SW 1271 (cell line): ENCODE data around the gene SYCE1.
"Not testable (repeated sequence)": the region's sequence is repeated elsewhere in the genome, so short reads cannot be mapped to it uniquely, and the experiment has no call there.

Experiments
- DNase-seq, 2 experiments: peaks; one replicate each; lab custom pipeline; 2025; lab: John Stamatoyannopoulos, UW

Gene SYCE1, protein sequence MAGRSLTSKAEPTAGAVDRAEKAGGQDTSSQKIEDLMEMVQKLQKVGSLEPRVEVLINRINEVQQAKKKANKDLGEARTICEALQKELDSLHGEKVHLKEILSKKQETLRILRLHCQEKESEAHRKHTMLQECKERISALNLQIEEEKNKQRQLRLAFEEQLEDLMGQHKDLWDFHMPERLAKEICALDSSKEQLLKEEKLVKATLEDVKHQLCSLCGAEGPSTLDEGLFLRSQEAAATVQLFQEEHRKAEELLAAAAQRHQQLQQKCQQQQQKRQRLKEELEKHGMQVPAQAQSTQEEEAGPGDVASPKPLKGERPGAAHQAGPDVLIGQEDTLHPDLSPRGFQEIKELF

DNA sequence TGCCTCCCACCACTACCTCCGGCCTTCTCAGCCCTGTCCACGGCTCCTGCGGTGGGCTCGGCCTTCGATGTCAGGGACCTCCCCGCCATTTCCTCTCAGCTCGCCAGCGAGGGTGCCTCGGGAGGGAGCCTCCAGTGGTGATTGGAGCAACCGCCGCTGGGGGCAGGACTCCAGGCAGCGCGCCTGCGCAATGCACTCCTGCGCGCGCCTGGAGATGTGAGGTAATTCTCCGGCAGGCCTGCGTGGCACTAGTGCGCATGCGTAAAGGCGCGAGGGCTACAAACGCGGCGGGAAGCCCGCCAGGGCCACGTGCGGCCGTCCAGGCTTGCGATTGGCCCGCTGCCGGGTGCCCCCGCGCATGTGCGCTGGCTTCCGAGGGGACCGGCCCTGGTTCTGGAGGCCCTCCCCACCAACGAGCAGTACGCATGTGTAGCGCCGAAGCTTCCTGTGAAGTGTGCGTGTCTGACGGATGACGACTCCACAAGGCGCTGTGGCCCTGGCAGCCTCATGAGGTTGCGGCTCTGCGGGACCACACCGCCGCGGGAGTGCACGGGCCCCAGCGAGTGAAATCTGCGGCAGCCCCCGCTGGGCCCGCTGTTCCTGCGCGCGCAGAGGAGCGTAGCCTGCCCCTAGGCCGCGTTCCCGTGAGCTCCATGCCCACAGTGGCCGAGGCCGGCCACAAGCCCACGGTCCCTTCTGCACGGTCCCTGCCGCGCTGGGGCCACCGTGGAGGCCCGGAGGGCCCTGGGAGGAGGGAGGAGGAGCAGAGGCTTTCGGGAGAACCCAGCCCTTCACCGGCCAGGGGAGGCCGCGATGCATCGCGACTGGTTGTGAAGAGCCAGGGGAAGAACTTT is at the start of gene SYCE1:
SYCE1 (minus strand) TSS at position 143 of the 854 bp plus-strand sequence; CDS start at position 89, 54 bp downstream.
- no peak for DNase-seq

DNA sequence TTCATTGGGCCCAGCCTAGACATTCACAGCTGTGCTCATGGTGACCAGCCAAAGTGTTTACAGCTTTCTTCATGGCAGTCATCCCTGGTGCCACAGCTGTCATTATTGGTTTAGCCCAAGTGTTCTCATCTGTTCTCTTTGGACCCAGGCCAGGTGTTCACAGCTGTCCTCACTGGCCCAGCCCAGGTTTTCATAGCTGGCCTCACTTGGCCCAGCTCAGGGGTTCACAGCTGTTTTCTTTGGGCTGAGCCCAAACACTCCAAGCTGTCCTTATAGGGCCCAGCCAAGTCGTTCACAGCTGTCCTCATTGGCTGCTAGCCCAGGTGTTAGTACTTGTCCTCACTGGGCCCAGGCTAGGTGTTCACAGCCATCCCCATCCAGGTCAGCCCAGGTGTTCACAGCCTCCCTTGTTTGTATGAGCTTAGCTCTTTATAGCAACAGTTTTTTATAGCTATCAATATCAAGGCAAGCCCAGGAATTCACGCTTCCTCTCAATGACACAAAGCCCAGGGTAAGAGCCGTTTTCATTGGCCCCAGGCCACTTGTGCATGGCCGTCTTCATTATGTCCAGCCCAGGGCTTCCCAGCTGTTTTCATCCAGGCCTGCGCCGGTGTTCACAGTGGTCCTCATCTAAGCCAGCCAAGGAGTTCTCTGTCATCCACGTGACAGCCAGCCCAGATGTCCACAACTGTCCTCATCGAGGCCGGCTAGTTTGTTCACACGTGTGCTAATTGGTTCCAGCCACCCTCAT is 49.6 kb upstream of the SYCE1 start:
- DNase-seq, result no peak

DNA sequence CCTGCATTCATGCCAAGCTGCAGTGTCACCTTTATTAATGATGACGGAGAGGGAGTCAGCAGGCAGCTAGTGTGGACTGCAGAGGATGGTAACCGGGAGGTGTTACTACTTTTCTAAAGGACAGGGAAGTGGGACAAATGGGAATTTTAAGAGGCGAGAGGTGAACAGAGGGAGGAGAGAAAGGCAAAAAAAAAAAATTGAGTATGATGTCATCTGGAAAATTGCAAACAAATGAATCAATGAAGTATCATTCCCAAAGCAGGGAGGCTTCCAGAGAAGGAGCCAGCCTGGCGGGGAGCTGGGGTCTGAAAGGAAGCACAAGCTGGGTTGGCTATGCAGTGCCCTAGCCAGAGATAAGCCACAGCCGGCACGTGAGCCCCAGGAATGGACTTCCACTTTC is 48.3 kb upstream of the SYCE1 start:
- no peak for DNase-seq

DNA sequence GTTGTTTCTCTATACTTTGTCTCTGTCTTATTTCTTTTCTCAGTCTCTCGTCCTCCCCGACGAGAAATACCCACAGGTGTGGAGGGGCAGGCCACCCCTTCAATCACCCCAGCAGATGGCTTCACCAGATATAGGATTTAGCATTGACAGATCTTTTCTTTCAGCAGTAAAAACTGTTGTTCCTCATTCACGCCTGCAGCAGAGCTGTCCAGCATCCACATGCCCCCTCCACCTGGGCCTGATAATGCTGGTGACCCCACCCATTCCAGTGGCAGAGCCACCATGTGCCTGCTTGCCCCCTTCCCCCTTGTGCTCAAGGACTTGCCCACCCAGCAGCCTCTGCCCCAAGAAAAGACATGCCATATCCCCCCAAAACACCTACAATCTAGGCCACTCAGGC is 45.7 kb upstream of the SYCE1 start:
- DNase-seq, result no peak

DNA sequence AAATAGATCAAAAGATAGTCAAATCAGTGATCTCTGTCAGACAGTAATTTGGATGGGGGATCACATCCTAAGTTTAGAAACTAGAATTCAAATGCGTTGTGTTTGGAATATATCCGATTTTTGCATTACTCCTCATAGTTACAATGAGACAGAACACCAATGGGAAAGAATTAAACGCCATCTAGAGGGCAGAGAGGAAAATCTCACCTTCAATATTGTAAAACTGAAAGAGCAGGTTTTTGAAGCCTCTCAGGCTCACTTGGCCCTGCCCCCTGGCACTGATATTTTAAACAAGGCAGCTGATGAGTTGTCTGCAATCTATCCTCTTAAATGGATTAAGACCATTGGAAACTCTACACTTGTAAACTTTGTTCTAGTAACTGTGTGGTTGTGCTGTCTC is 43.5 kb upstream of the SYCE1 start:
- peak in 1 of 2 experiments; percentile 38 for DNase-seq

DNA sequence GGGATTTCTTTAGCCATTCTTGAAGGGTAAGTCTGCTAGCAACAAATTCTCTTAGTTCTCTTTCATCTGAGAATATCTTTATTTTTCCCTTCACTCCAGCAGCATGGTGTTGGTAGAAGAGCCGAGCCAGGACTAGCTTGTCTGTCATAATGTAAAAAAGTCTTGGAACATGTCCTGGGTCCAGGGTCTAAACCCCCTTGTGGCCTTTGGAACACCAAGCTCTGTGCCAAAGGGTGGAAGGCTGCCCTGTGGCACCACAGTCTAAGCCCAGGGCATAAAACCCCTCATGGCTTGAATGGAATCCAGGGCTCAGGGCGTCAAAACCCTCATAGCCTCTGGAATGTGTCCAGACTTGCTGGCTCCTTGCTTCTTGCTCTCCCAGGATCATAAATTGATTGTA is 38.1 kb upstream of the SYCE1 start:
- DNase-seq, result not testable (repeated sequence)

DNA sequence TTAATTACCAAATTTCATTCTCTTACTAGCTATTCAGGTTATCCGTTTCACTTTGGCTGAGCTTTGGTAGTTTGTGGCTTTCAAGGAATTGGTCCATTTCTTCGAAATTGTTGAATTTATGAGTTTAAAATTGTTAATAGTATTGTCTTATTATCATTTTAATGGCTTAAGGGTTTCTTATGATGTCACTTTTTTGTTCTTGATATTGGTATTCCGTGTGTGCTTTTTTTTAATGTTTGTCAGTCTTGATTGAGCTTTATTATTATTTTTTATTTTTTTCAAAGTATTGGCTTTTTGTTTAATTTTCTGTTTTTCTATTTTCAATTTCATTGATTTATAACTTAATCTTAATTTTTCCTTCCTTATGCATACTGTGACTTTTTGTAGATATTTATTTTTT is 35.3 kb upstream of the SYCE1 start:
- no peak for DNase-seq

DNA sequence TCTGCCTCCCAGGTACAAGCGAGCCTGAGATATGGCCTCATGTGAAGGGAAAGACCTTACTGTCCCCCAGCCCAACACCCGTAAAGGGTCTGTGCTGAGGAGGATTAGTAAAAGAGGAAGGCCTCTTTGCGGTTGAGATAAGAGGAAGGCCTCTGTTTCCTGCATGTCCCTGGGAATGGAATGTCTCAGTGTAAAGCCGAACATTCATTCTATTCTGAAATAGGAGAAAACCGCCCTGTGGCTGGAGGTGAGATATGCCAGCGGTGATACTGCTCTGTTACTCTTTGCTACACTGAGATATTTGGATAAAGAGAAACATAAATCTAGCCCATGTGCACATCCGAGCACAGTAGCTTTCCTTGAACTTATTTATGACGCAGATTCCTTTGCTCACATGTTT is 34.5 kb upstream of the SYCE1 start:
- DNase-seq, result not testable (repeated sequence)

DNA sequence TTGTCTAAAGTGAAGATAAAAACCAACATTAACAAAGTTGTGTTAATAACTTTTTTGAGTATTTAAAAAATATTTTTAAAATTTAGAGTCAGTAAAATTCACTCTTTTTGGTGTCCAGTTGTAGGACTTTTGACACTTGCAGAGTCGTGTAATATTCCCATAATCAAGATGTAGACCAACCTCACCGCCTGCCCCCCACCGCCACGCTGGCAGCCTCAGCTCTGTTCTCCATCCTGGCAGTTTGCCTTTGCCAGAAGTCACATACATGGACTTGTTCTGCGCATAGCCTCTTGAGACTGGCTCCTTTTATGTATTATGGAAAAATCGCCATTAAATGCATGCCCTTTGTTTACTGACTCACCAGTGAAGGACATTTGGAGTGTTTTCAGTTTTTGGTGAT is 27.3 kb upstream of the SYCE1 start:
- DNase-seq, result no peak

DNA sequence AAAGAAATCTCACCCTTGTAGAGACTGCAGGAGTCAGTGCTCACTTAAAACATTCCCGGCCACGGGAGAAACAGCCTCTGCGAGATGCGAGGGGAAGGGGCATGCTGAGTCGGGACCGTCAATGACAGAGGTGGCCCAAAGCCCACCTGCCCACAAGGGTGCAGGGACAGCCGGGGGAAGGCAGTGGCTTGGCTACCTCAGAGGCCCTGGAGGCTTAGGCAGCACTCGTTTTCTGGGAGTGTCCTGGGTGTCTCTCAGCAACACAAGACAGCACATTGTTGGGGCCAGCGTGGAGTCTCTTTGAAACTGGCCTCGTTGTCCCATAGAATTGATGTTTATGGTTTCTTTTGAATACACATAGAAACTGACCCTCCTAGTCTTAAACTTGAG is 25.6 kb upstream of the SYCE1 start:
- DNase-seq, result no peak

DNA sequence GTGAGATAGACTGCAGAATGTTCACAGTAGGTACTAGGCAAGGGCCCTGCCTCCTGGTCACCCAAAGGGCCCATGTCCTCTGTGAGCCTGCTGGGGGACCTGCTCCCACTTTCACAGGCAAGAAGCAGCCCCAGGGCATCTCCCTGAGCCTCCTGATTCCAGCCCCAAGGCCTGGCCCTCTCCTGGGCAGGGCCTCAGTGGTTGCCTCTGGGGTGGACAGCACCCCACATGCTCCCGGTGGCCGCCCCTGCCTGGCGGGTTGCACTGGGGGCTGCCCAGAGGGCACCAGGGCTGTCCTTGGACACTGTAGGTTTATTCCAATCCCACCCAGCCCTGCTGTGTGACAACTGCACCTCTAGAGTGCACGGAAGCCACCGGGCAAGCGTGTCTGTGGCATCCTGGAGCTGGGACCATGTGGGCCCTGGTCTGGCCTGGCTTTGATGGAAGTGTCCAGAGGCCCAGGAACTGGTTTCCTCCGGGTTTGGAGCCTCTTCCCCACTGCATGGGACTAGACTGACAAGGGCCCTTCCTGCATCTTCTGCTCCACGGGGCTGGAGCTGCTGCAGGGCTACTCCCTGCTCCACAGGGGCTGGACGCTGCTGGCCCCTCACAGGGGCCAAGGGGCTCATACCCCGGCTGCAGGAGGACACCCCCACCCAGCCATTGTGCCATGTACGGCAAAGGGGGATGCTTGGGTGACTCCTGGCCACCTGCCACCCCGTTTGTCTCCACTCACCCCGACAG is 25.0 kb upstream of the SYCE1 start:
- no peak for DNase-seq

DNA sequence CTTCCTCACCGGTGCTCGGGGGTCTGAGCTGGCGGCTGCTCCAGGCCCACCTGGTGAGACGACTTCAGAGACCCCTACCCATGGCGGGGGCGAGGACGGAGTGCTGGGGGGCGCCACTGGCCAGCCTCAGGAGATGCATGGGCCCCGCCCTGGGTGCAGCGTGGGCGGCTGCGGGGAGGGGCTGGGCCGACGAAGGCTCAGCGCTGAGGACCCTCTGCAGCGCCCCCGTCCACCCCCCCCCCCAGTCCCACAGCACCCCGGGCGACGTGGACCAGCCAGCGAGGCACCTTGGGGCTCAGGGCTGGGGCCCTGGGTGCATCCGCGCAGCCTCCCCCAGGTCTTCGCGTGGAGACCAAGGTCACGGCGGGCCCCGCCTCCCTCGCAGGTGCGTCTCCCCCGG is 11.7 kb upstream of the SYCE1 start:
- DNase-seq, result not testable (repeated sequence)

DNA sequence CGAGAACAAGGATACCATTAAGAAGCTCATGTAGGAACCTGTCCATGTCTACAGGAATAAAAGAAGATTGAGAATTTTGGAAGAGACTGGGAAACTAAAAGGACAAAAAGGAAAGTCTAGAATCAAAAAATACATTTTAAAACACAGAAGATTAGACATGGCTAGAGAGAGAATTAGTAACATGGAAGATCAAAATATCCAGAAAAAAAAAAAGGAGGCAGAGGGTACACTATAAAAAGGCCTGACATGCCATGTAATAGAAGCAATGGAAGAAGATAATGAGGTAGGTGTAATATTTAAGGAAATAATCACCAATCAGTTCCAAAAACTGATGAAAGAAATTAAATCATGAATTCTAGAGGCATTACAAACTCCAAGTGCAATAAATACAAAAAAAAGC is 8.1 kb upstream of the SYCE1 start:
- DNase-seq, result not testable (repeated sequence)

DNA sequence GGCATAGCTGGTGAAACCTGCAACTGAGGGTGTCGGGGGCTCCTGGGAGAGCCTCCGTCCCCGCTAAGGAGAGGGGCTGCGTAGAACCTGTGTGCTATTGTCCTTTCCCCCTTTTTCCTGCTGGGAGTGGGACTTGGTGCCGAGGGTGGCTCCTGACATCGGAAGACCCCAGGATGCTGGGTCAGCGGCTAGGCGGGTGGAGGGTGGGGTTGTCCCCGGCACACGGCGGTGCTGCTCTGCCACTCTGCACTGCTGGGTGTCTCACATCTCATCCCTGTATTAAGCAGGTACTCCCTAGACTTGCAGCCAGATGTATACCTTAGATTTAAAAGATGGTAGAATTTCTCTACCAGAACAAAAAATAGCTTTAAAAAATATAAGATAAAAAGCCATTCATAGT is 6.7 kb upstream of the SYCE1 start:
- not testable (repeated sequence) for DNase-seq

DNA sequence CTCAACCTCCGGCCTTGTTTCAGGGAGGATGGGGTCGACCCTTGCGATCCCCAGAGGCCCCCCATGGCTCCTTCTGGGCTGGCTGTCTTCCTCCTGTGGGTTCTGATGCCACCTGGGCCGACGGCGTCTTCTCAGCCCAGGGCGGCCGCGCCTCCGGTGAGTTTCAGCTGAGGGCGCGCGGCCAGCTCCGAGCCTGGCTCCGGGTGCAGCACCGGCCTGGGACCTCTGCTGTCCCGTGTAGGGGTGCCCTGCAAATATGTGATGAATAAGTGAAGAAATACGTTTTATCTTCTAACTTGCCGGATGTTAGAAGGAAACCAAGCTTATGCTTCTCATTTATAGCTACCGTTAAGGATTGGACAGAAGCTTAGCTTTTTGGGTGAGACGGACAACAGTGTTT is 4.4 kb upstream of the SYCE1 start:
- not testable (repeated sequence) for DNase-seq

DNA sequence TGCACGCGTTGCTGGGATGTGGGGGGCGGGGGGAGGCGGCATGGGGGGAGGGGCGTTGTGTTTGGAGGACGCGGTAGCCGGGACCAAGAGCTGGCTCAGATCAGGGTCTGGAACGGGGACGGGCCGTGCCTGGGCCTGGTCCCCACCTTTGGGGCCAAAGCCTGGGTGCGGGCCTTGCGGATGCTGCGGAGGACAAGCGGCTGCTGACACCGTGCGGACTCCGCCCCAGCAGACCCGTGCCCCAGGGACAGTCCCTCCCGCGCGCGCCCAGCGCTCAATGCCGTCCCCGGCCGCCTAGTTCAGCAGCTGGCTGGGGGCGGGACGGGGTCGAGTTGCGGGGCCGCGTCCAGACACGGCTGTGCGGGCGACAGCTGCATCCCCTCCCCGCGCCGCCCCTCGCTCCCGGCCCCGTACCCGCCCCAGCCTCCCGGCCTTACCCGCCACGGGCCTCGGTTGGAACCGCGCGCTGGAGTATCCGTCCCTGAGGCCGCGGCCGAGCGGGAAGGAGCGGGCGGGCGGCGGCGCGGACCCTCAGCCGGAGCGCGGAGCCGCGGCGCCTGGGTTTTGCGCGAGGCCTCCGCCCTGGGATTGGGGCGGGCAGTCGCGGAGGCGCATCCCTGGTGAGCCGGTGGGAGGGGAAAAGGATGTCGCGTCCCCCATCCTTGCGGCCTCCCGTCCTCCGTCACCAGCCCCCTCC is 3.6 kb upstream of the SYCE1 start:
- DNase-seq, result not testable (repeated sequence)

DNA sequence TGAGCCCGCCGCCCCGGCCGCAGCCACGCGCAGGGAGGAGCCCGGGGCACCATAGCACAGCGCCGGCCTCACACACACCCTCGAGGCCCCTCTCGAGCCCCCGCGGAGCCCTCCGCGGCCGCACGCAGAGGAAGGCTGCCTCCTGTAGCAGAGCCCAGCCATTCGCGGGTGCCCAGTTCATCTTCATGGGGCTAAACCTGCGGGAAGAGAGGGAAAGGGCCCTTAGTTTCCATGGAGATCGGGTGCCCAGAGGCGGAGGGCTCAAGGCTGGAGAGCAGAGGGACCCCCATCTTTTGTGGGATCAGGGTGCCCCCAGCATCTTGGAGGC is 2.9 kb upstream of the SYCE1 start:
- DNase-seq, result no peak

DNA sequence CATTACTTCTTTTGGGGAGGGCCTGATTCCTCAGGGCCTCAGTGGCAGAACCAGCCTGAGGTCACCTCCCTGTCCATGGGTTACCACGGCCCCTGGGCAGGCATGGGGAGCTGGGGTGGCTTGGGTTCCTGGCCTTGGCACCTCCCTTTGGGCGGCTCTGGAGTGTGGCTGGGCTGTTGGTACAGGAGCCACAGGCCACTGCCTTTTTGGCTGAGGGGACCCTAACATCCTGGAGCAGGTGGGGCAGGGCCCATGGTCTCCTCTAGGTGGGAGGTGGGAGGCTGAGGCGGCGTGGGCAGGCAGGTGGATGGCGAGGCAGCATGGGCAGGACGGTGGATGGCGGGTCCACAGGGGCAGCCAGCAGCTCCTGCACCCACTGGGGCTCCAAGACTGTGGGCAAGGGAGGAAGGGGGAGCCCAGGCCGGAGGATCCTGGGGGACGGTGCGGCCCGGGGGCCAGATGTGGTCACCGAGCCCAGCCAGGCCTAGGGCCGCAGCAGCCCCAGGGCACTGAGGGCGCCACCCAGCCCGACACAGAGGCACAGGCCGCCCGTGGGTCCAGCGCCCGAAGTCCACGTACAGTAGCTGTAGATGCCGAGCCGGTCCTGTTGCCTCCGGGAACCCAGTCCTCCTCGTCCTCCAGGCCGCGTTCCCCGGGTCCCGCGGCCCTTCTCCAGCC is 2.4 kb upstream of the SYCE1 start:
- no peak for DNase-seq

DNA sequence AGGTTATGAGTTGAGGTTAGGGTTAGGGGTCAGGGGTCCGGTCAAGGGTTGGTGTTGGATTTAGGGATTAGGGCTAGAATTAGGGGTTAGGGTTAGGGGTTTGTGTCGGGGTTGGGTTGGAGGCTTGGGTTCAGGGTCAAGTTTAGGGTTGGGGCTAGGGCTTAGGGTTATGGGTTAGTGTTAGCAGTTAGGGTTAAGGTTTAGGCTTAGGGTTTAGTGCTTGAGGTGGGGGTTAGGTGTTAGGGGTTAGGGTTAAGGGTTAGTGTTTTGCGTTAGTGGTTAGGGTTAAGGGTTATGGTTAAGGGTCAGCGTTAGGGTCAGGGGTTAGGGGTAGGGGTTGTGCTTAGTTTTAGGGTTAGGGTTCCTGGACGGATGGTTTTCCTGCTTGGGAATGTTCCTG is 1.7 kb upstream of the SYCE1 start:
- no peak for DNase-seq

DNA sequence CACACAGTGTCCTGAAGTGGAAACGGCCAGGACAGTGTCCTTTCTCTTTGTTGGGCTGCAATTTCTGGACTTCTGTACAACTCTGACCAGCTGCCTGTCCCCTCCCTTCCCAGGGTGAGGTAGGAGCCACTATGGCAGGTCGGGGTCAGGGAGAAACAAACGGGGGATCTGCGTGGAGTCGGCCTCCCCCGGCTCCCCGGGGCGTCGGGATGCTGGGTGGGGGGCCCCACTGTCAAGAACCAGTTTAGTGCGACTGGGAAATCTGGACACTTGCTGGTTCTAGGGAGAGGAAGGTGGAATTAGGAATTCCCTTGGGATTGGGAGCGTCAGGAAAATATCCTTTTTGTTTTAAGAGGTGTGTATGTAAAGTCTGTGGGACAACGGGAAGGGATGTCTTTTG is 567 bp downstream of the SYCE1 start:
- DNase-seq, result no peak

DNA sequence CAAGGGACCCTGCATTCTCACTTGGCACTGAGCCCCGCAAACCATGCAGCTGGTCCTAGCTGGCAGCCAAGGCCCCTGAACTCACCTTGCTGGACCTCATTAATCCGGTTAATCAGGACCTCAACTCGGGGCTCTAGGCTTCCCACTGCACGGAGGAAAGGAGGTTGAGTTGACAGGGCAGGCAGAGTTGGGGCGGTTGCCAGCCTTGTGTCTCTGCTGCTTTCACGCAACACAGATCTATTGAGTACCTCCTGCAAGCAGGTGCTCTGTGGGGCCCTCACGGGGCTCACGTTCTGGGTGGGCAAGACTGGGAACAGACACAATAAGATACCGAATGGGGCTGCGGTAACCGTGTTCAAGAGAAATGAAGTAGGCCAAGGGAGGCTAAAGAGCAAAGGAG is 6.2 kb downstream of the SYCE1 start:
- DNase-seq, result no peak
